NCI-H2107 treated with DMSO at 0.1 percent for 48 hours (cell line): ENCODE data around the gene TIGD2.
A peak's percentile ranks its signal among the peaks of the same experiment; 100 is the strongest.
"Not testable (repeated sequence)": the region's sequence is repeated elsewhere in the genome, so short reads cannot be mapped to it uniquely, and the experiment has no call there.

ENCODE experiments used
- DNase-seq: peaks from one replicate; lab custom pipeline; 2025; ENCODE audit not compliant: unreplicated experiment; lab: John Stamatoyannopoulos, UW

The TIGD2 gene

DNA sequence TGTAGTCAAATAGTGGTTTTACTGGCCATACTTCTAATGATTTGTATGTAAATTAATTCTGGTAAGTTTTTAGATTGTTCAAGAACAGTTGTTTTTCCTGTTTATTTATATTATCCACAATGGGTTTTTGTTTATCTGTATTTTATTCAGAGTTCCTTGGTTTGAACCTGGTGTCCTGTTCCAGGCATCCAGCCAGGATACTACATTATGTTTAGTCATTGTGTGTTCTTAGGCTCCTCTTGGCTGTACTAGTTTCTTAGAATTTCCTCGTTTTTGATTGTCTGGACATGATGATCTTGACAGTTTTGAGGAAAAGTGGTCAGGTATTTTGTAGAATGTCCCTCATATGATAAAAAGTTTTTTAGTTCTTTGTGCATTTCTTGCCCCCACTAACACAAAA is 7.8 kb downstream of the TIGD2 start:
- no peak for DNase-seq

GRCh38 chr4:89119836-89120235 is 8.5 kb downstream of the TIGD2 start:
- DNase-seq = no peak

GRCh38 chr4:89121387-89122068 is 10.2 kb downstream of the TIGD2 start:
- no peak for DNase-seq

DNA sequence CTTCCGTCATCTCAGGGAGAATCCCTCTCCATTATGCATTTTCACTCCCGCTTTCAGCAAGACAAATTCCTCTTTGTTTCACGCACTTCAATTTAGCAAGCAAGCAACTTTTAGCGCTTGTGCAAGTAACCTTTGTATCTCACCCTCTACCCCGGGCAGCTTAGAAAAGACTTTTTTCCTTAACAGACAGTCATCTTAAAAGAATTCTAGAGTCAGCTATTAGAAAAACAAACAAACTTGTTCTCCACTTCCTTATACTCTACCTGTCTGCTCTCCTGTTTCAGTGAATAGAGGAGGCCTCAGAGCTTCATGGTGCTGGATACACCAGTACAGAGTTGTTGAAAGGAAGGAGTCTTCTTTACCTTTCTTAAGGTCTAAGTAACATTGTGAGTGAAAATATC is 12.1 kb downstream of the TIGD2 start:
- no peak for DNase-seq

DNA sequence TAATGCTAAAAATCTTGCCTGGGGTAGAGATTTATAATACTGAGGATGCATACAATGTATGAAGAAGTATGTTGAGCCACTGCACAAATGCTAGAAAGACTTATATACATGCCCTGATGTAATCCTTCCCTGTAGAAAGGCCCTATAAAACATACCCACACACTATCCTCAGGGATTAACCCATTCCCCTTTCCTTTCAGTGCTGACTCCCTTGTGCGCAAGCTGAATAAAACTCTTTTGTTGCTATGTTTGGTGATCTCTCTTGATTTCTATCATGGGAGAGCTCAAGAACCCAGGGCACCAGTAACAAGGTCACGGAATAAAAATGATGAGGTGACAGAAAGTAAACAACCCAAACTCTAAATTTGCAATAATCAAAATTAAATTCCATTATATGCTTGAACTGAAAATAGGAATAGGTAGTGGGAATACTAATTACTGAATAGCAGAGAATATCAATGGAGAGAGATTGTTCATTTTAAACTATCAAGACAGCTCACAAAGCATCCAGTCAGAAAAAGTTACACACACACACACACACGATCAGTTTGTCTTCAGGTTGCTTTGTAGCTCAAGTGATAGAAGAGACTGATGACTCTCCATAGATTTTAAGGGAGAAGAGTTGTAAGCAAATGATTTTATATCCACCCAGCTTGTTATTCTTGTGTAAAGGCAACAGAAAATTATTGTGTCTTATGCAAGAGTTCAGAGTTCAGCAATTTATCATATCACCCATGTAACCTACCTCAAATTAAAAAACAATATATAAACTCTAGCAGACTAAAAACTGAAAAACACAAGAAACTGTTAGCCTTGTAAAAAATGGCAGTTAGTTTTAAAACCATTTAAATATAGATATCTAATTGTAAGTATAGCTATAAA is 14.8 kb downstream of the TIGD2 start:
- no peak for DNase-seq

DNA sequence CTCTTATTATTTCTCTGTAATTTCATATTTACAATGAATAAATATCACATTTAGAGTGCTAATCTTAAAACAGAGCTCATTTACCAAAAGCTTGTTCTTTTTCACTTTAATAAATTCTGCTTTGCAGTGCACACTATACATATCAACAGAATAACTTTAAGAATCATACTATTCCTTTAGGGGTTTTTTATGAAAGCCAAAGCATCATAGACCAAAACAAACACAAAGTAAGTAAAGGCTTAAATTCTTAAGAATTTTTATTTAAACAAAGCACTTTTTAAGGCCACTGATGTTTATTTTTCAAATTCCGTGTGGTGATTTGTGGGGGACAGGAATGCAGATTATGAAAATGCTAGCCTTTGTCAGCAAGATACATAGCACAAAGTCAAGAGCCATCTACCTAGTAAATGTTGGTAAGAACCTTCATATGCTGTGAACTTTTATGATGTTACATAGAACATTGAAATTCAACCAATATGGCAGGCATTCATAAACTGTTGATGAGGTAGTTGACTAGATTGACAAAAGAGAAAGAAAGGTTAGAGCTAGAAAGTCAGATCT is 17.8 kb downstream of the TIGD2 start:
- no peak for DNase-seq

DNA sequence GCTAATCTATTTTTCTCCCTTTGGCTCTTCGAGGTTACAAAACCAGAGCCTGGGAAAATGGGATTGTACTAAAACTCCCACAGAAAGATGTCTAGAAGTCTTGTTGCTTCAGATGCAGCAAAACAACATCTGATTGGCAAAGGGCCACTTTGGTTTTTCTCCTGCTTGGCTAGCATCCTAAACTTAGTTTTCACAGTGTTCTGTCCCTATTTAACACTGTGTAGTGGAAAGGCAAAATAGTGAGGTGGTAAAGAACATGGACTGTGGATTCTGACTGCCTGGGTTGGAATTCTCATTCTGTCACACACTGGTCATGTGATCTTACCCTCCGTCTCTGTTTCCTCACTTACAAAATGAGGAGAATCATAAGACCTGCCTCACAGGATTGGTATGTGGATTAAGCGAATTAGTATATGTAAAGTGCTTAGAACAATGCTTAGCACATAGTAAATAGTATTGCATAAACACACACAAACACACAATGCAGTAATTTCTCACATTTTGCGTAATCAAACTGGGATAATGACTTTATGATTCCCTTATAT is 23.5 kb downstream of the TIGD2 start:
- no peak for DNase-seq

- no peak for DNase-seq
Observed at GRCh38 chr4:89136525-89136924, 25.2 kb downstream of the TIGD2 start.

GRCh38 chr4:89137231-89137630 is 25.9 kb downstream of the TIGD2 start:
- no peak for DNase-seq

GRCh38 chr4:89137695-89138094 is 26.4 kb downstream of the TIGD2 start:
- no peak for DNase-seq

- no peak for DNase-seq
Observed at GRCh38 chr4:89140168-89140759, 28.9 kb downstream of the TIGD2 start.

DNA sequence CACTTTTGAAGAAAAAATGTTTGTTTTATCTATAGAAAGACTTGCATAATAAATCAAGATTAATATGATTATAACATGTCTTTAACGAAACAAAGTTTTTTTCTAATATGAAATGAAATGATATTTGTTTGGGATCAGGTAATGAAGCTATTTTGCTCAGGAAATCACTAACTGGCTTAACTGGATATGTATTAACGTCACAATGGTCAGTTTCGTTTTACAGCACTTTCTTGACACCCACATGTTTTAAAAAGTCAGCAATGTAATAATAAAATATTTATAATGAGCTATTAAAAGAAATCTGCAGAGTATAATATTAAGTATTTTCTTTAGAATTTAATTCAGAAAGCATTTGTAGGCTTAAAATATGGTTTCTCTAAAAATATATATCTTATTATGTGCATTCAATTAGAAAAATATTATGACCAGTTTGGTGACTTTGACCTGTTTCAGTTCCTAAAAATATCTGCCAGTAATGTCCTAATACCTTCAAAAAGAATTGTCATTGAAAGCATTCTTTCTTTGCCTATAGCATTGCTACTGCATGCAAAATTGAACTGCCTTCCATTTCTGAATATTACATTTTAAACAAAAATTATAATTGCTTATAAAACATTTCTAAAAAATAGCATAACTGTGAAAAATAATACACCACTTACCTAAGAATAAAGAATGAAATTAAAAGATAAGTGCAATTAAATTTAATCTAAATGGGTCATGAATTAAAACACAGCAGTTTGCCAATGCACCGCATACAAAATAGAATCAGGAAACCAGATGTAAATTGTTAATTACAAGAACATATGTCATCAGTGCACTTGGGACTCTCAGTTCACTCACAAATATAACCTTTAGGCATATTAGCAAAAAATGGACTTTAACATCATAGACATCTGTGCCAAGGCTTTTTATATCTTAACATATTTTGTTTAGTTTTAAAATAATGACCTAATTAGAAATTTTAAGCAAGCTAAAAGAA is 31.6 kb downstream of the TIGD2 start:
- DNase-seq = no peak

- DNase-seq = not testable (repeated sequence)
Observed at GRCh38 chr4:89144652-89145051, 33.3 kb downstream of the TIGD2 start.

DNA sequence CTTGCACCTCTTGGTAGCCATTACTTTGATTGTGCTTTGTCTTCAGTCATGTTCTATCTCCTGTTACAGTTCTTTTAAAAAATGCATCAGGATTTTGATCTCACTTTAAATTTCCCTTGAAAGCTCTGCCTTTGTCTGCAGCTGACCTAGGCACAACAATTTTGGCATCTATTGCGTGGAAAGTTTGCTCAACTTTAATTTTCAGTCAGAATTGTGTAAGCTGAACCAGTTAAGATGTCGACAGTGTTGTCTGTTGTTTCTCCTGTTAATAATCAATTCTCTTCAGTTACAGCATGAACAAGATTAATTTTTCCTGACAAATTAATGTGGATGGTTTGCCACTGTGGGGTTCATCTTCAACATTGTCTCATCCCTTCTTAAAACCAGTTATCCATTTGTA is 34.9 kb downstream of the TIGD2 start:
- DNase-seq = no peak

DNA sequence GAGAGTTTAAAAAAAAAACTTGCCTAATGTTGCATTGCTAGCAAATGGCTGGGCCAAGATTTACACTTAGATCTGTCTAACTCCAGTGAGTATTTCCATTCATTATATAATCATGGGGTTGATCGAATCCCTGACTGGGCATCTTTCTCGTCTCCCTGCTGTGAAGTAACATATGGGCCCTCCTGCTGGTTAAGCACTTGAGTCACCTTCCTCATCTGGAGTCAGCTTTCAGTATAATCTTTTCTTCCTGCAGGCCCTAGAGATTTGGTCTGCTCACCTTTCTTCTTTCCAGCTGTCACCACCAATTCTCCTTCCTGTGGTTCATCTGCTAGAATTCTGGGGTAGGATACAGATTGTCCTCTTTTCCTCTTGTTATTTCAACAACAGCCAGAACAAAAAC is 41.6 kb downstream of the TIGD2 start:
- peak; percentile 47 for DNase-seq

GRCh38 chr4:89156174-89156914 is 45.0 kb downstream of the TIGD2 start:
- DNase-seq = no peak

DNA sequence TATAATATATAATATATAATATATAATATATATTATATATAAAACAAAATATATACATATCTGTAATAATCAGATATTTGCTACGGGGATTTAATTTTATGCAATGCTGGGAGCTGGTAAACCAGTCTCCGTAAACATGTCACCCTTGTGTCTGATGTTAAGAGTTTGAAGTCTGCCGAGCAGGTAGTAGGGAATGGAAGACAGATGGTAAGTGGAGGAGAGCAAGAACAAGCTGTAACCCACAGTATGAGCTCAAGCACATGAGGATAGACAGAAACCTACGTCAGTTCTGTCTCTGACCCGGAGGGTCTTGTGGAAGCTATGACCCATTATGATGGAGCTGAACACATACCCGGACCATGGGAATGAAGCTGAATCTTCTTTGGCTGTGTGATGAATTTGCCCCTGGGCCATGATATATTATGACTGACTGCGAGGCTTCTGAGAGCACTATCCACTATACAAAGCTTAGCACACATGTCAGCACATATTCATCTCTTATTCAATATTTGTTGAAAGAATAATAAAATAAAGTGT is 46.2 kb downstream of the TIGD2 start:
- no peak for DNase-seq

- DNase-seq = peak; percentile 35
Observed at GRCh38 chr4:89158884-89159503, 47.7 kb downstream of the TIGD2 start.

DNA sequence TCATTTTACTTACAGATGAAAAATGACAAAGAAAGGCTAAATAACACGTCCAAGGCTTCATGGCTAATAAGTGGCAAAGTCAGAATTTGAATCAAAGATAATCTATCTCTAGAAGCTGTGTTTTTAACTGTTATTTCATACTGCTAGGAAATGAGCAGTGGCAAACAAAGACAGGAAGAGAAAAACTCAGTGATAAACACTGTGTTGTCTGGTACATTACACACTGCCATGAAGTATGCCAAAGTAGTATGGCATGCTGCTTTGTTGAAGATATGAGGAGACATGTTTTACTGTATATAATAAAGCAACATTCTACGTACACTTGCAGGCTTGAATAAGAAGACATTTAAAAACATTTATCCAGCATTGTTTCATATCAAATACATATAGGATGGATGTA is 49.5 kb downstream of the TIGD2 start:
- no peak for DNase-seq
